IPS-18a (cell line): ENCODE measurements around the gene ZDHHC19.
"Not testable (repeated sequence)": the region's sequence is repeated elsewhere in the genome, so short reads cannot be mapped to it uniquely, and the experiment has no call there.

Experiments
- H3K27ac ChIP-seq: one replicate; pipeline ENCODE4 v1.5.1; 2013; ENCODE audit warnings: low read length
- H3K27me3 ChIP-seq: one replicate; pipeline ENCODE4 v1.6.1; 2013; ENCODE audit warnings: mild to moderate bottlenecking, low read length; ENCODE audit not compliant: control insufficient read depth, insufficient read depth
- H3K36me3 ChIP-seq: one replicate; pipeline ENCODE4 v1.6.1; 2013; ENCODE audit warnings: low read depth, low read length; ENCODE audit not compliant: control insufficient read depth
- H3K4me1 ChIP-seq: one replicate; pipeline ENCODE4 v1.6.1; 2013; ENCODE audit warnings: low read depth, low read length; ENCODE audit not compliant: control insufficient read depth
- H3K4me3 ChIP-seq: one replicate; pipeline ENCODE4 v1.5.1; 2013; ENCODE audit warnings: low read length
- H3K9ac ChIP-seq: one replicate; pipeline ENCODE4 v1.6.1; 2013; ENCODE audit warnings: mild to moderate bottlenecking, low read length, moderate library complexity
- H3K9me3 ChIP-seq: one replicate; pipeline ENCODE4 v1.6.1; 2013; ENCODE audit warnings: low read depth, low read length; ENCODE audit not compliant: control insufficient read depth

ZDHHC19 gene

DNA sequence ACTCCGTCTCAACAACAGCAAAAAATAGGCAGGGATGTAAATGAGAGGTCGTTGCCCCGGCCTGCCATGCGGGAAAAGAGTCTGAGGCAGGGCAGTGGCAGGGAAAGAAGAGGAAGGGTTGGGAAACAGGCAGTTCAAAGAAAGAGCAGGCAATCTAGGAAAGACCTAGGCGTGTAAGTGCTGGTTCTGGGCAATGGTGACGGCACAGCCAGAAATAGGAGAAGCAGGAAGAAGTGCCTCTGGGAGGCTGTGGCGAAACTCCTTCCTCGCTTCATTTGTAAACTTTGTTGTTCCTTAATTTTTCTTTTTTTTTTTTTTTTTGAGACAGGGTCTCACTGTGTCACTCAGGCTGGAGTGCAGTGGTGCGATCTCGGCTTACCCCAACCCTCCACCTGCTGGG, 9.4 kb upstream of the ZDHHC19 start:
- no peak overlapping the region for H3K4me3 ChIP-seq
- H3K27ac ChIP-seq = no peak overlapping the region
- H3K36me3 ChIP-seq = no peaks in the 10 kb centered on the region
- H3K9ac ChIP-seq = no peak overlapping the region
- no peaks in the 10 kb centered on the region for H3K9me3 ChIP-seq
- H3K27me3 ChIP-seq = no peaks in the 10 kb centered on the region
- peaks cover 5% of the 10 kb centered on the region for H3K4me1 ChIP-seq

DNA sequence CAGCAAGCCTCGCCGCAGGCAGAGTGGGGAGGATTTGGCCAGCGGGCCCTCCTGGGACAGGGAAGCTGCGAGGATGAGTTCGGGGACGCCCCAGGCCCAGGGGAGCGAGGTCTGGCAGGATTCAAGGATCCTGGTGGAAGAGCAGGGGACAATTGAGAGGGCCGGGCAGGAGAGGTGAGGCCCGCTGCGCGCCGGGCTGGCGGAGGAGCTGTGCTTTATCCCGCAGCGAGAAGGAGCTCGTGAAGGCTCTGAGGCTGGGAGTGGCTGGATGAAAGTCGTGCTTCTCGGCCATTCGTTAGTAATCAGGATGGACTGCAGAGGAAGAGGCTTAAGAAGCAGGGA, 8.7 kb upstream of the ZDHHC19 start:
- H3K27me3 ChIP-seq = no peaks in the 10 kb centered on the region
- H3K4me3 ChIP-seq = no peak overlapping the region
- no peaks in the 10 kb centered on the region for H3K36me3 ChIP-seq
- peaks cover 5% of the 10 kb centered on the region for H3K4me1 ChIP-seq
- no peaks in the 10 kb centered on the region for H3K9me3 ChIP-seq
- H3K27ac ChIP-seq = no peak overlapping the region
- H3K9ac ChIP-seq = no peak overlapping the region

DNA sequence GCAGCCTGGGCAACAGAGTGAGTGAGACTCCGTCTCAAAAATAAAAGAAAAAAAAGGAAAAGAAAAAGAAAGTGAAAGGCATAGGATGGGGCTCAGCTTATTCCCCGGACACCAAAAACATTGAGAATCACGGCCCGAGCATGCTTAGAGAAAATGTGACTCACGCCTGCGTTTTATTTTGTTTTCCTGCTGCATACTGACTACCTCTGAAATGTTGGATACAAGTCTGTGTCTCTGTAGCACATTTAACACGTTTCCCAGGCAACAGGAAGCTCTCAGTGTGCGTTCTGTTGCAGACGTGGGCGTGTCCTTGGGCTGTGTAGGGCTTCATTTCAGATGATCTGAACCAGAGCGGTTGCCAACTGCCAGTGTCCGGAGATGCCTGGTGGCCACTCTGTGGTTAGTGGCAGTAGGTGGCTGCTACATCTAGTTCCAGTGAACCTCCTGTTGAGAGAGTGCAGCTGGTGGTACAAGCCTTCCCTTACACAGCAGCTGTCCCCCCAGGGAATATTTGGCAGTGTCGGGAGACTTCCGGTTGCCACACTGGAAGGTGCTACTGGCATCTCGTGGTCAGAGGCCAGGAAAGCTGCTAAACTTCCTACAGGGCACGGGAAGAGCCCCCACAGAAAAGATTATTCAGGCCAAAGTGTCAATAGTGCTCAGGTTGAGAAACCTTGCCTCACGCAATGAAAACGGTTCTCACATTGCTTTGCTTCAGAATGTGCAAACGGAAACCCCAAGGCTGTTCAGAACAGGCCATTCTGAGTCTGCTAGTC, 8.2 kb upstream of the ZDHHC19 start:
- H3K9ac ChIP-seq = no peak overlapping the region
- H3K27ac ChIP-seq = no peak overlapping the region
- H3K4me1 ChIP-seq = peaks cover 5% of the 10 kb centered on the region
- no peak overlapping the region for H3K4me3 ChIP-seq
- no peaks in the 10 kb centered on the region for H3K27me3 ChIP-seq
- H3K9me3 ChIP-seq = no peaks in the 10 kb centered on the region
- H3K36me3 ChIP-seq = no peaks in the 10 kb centered on the region

DNA sequence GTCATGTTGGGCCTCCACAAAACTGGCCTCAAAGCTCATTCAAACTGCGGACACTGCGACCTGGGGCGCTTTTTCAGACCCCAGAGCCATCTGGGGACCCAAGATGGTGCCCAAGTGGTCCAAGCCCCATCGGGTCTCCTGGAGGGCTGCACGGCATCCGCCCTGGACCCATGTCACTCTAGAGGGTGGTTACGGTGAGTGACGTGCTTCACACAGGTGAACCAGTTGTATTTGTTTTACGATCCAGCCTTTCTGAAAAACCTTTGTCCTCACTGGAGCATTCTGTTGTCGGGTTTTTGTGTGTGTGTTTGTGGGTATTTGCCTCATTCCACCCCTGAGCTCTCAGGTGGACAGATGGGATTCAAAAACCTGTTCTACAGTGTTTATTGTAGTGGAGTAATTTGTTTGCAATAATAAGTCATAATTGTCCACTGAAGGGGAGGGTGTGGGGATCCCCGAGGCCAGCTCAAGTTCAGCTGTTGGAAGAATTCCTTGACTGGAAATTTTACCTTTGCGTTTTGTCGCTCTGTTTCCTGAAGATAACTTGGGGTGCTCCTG, 7.0 kb upstream of the ZDHHC19 start:
- Histone ChIP-seq H3K9ac (no peak overlapping the region), H3K9me3 (no peaks in the 10 kb centered on the region), H3K4me1 (peaks cover 5% of the 10 kb centered on the region), H3K36me3 (no peaks in the 10 kb centered on the region), H3K27me3 (no peaks in the 10 kb centered on the region), H3K4me3 (no peak overlapping the region), H3K27ac (no peak overlapping the region)

DNA sequence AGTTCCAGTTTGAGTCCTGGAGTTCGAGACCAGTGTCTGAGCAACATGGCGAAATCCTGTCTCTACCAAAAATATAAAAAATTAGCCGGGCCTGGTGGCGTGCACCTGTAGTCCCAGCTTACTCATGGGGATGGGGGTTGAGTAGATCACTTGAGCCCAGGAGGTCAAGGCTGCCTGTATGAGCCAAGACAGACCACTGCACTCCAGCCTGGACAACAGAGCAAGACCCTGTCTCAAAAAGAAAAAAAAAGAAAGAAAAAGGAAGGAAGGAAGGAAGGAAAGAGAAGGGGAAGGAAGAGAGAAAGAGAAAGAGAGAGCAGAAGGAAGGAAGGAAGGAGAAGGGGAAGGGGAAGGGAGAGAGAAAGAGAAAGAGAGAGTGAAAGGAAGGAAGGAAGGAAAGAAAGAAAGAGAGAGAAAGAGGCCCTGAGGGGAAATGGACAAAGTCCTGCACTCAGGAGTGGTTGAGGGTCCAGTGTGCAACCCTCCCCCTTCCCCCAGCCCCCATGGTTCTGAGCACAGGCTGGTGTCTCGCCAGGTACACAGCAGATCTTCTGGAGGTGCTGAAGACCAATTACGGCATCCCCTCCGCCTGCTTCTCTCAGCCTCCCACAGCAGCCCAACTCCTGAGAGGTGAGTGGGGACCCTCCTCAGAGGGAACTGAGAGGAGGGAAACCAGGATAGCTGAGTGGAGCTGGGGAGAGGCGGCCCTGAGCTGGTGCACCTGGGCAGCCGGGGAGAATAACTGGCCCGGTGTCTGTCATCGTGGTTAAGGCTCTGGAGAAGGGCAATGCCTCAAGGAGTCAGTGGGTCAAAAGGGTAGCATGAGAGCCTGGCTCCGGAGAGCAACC, 6.3 kb upstream of the ZDHHC19 start:
- Histone ChIP-seq H3K9ac (no peak overlapping the region), H3K27ac (no peak overlapping the region), H3K4me3 (peak overlapping the region; percentile 48)

DNA sequence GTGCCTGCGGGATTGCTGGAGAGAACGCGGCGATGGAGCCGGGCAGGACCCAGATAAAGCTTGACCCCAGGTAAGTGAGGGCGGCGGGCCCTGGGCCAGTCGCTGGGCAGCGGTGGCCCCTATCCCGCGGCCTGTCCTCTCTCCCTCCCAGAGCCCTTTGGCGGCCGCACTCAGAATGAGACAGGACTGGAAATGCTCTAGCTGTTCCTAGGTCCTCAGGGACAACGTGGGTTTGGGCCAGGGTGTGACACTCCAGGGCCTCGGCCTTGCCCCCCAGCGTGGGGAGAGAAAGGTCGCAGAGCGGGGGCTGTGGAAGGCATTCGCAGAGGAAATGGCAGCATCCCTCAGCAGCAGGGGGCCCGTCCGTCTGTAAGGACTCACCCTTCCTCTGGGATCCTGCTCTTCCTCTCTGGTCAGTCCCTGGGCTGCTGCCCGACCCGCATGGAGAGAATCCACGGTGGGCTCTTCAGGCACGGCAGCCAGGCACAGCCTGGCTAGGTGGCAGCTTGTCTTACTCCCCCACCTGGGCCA, 5.5 kb upstream of the ZDHHC19 start:
- H3K27ac ChIP-seq = no peak overlapping the region

More for the DNA sequence above, 6.3 kb upstream of the ZDHHC19 start:
- no peaks in the 10 kb centered on the region for H3K36me3 ChIP-seq
- no peaks in the 10 kb centered on the region for H3K27me3 ChIP-seq
- H3K4me1 ChIP-seq = peaks cover 5% of the 10 kb centered on the region
- no peaks in the 10 kb centered on the region for H3K9me3 ChIP-seq

DNA sequence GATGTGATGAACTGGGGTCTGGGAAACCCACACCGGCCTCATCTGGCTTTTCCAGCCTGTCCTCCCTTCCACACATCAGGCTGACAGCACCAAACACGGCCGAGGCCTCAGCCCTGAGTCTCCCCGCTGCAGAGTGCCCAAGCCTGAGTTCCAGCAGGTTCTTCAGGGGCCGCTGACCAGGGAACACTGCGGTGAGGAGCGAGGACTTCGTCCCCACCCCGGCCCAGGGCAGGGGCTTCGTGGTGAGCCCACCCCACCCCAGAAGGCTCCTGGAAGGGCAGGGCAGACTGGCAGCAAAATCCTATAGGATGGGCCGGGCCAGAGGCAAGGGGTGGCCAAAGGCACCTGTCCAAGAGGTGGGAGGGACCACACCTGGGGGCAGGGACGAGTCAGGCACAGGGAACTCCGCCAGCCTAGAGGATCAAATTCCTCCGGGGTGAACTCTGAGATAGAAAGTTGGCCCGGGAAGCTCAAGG, 4.9 kb upstream of the ZDHHC19 start, which contains the start of gene SLC51A:
Gene SLC51A (plus strand): TSS at position 446 of the 476 bp plus-strand sequence. CDS start 179 bp downstream, outside the sequence.
- H3K4me3 ChIP-seq = peak within 1 kb of the TSS; percentile 48
- no peak within 1 kb of the TSS for H3K27ac ChIP-seq
- H3K36me3 ChIP-seq = no peaks in the 10 kb centered on the region
- no peaks in the 10 kb centered on the region for H3K9me3 ChIP-seq
- H3K9ac ChIP-seq = no peak within 1 kb of the TSS
- H3K27me3 ChIP-seq = no peaks in the 10 kb centered on the region
- H3K4me1 ChIP-seq = peaks cover 5% of the 10 kb centered on the region

More for the DNA sequence above, 5.5 kb upstream of the ZDHHC19 start:
- peak overlapping the region; percentile 48 for H3K4me3 ChIP-seq
- no peaks in the 10 kb centered on the region for H3K36me3 ChIP-seq
- H3K27me3 ChIP-seq = no peaks in the 10 kb centered on the region
- H3K9ac ChIP-seq = no peak overlapping the region
- peaks cover 5% of the 10 kb centered on the region for H3K4me1 ChIP-seq
- H3K9me3 ChIP-seq = no peaks in the 10 kb centered on the region

DNA sequence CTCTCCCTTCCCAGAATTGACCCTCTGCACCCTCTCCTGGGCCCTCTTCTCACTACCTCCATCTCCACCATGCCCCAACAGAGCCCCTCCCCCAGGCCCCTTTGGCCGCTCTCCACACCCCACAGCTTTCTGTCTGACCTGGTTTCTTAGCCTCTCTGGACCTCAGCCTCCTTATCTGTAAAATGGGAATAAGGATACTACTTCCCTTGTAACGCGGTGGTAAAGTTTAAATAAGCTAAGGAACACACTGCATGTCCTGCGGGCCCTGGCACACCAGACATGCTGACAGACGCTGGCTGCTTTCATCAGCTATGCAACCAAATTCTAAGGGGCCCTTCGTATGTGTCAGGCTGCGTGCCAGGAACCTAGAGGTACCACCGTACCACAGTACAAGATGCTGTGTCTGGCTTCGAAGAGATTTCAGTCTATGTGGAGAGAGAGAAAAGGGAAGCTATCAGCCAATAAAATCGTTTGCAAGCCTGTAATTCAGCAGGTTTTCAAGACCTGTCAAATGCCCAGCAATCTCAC, 4.4 kb upstream of the ZDHHC19 start:
- Histone ChIP-seq H3K36me3 (no peaks in the 10 kb centered on the region), H3K4me1 (peaks cover 5% of the 10 kb centered on the region), H3K27me3 (no peaks in the 10 kb centered on the region), H3K4me3 (no peak overlapping the region), H3K9me3 (no peaks in the 10 kb centered on the region), H3K9ac (no peak overlapping the region), H3K27ac (no peak overlapping the region)

DNA sequence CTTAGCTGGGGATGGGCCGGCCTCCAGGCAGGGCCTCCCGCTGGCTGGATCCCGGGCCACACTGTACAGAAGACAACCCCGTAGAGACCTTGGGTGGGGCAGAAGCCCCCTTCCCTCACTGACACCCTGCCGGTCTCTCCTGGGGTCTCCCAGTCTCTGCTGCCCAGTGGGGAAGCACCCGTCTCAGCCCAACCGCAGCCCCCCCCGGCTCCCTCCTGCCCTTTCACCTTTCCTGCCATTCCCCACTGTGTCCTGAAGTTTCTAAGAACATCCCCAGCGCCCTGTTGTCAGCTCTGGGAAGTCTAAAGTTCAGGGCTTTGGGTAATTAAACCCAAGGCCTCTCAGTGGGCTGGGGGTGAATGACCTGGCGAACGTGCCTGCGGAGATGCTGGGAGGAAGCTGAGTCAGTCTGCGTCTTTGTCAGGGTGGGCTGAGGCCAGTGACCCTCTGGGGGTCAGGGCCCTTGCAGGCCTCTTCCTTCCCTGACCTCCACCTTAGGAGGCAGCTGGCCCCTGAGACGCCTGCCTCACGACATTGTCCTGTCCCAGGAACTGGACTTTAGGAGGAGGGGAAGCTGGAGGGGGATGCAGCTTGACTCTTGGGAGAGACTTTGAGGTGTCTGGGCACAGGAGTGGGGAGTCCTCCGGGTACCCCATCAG, 3.7 kb upstream of the ZDHHC19 start:
- no peaks in the 10 kb centered on the region for H3K36me3 ChIP-seq
- no peak overlapping the region for H3K9ac ChIP-seq
- H3K27ac ChIP-seq = no peak overlapping the region
- H3K9me3 ChIP-seq = no peaks in the 10 kb centered on the region
- H3K4me1 ChIP-seq = peaks cover 5% of the 10 kb centered on the region
- no peak overlapping the region for H3K4me3 ChIP-seq
- no peaks in the 10 kb centered on the region for H3K27me3 ChIP-seq

DNA sequence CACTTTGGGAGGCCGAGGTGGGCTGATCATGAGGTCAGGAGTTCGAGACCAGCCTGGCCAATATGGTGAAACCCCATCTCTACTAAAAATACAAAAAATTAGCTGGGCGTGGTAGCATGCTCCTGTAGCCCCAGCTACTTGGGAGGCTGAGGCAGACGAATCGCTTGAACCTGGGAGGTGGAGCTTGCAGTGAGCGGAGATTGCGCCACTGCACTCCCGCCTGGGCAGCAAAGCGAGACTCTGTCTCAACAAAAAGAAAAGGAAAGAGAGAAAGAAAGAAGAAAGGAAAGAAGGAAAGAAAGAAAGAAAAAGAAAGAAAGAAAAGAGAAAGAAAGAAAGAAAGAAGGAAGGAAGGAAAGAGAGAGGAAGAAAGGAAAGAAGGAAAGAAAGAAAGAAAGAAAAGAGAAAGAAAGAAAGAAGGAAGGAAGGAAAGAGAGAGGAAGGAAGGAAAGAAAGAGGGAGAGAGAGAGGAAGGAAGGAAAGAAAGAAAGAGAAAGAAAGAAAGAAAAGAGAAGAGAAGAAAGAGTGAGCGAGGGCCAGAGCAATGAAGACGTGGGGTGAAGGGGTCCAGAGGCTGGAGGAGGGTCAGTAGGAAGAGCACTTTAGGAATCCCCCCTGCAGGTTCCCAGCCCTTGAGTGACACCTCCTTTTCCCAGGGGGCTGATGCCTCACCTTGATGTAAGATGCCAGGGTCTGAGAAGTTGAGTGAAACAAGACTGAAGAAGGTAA, 1.1 kb downstream of the ZDHHC19 start:
- not testable (repeated sequence) for H3K27ac ChIP-seq, H3K9me3 ChIP-seq, H3K36me3 ChIP-seq, H3K4me3 ChIP-seq, H3K9ac ChIP-seq, H3K4me1 ChIP-seq
- peaks cover 13% of the 10 kb centered on the region for H3K27me3 ChIP-seq
